NCI-H82 treated with DMSO at 0.1 percent for 48 hours (cell line): ENCODE data around the gene YKT6.
"Not testable (repeated sequence)": the region's sequence is repeated elsewhere in the genome, so short reads cannot be mapped to it uniquely, and the experiment has no call there.

Experiments
- DNase-seq: peaks from one replicate; lab custom pipeline; 2025; ENCODE audit not compliant: unreplicated experiment; lab: John Stamatoyannopoulos, UW

The YKT6 gene

GRCh38 chr7:44172352-44172751 is 28.4 kb upstream of the YKT6 start:
- no peak for DNase-seq

GRCh38 chr7:44172803-44173424 is 27.9 kb upstream of the YKT6 start:
- no peak for DNase-seq

- no peak for DNase-seq
Measured at GRCh38 chr7:44173911-44174693, 26.7 kb upstream of the YKT6 start.

- not testable (repeated sequence) for DNase-seq
Measured at GRCh38 chr7:44174694-44174948, 26.2 kb upstream of the YKT6 start.

GRCh38 chr7:44175730-44176129 is 25.0 kb upstream of the YKT6 start:
- no peak for DNase-seq

- DNase-seq: no peak
Measured at GRCh38 chr7:44176486-44176885, 24.3 kb upstream of the YKT6 start.

DNA sequence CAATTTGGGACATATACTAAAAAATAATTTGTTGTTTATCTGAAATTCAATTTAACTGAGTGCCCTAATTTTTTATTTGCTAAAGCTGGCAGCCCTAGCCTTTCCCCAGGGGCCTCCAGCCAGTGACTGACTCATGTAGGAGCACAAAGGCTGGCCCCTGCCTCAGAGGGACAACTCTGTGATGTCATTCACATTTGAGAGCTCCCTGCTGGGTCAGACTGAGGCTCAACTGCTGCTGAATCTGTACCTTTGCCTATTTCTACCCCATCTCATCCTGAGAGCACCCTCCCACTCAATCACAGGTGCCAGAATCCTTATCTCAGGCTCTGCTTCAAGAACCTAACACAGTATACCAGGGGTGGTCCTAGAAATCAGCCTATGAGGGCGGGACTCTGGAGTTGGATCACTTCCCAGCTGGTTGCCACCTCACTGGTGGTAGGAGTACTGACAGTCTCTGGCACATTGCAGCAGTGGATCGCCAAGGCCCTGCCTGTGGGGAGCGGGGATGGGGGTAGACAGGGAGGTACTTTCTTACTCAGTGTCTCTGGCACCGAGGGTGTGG is 23.1 kb upstream of the YKT6 start:
- no peak for DNase-seq

DNA sequence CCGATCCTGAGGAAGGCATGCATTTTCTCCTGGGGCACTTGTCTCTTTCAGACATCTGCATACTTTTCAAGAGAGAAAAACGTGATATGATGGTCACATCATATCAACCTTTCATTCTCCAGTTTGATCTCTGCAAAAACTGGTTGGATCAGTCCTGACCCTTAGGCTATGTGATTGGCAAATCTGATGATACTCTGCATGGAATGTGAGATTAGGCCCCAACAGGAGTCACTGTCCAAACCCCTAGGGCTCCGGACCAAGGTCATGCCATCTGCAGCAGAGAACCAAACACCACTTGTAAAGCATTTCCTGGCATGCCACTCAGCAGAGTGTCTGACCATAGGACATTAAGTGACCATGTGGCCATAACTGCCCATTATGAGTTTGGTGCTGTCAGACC is 20.1 kb upstream of the YKT6 start:
- DNase-seq: no peak

DNA sequence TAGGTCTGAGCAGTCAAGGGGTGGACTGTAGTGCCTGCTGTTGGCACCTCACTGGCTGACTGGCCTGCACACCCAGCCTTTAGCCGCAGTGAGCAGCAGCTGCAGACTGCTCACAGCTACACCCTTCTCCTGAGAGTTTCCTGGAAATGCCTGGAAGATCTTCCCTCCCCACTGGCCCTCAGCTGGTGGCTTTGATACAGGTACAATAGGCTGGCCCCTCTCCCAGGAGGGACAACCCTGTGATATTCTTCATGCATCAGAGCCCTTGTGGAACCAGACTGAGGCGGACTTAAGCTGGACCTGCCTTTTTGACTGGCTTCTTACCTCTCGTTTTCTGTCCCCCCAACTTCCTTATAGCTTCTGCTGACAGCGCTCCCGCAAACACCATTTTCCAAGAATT is 18.0 kb upstream of the YKT6 start:
- no peak for DNase-seq

- DNase-seq: no peak
Measured at GRCh38 chr7:44183386-44183785, 17.4 kb upstream of the YKT6 start.

- DNase-seq: no peak
Measured at GRCh38 chr7:44184206-44184872, 16.4 kb upstream of the YKT6 start.

- DNase-seq: no peak
Measured at GRCh38 chr7:44184873-44185446, 15.8 kb upstream of the YKT6 start.

- no peak for DNase-seq
Measured at GRCh38 chr7:44185729-44186128, 15.0 kb upstream of the YKT6 start.

DNA sequence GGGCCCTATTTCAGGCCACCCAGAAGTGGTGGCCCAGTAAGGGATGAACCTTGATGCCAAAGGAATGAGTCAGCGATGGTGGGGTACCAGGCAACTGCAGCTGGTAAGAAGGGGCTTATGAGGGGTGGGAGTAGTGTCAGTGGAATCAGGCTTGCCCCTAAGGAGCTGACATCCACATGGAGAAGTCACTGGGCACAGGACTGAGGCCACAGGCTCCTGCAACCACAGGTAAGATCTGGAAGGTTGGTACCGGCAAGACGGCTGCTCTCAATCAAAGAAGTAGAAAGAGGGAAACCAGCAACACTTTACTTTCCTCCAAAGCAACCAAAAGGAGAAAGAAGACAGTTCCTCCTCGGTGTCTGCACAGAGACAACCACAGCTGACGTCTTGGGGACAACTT is 14.0 kb upstream of the YKT6 start:
- no peak for DNase-seq

- no peak for DNase-seq
Measured at GRCh38 chr7:44187636-44188416, 13.0 kb upstream of the YKT6 start.

DNA sequence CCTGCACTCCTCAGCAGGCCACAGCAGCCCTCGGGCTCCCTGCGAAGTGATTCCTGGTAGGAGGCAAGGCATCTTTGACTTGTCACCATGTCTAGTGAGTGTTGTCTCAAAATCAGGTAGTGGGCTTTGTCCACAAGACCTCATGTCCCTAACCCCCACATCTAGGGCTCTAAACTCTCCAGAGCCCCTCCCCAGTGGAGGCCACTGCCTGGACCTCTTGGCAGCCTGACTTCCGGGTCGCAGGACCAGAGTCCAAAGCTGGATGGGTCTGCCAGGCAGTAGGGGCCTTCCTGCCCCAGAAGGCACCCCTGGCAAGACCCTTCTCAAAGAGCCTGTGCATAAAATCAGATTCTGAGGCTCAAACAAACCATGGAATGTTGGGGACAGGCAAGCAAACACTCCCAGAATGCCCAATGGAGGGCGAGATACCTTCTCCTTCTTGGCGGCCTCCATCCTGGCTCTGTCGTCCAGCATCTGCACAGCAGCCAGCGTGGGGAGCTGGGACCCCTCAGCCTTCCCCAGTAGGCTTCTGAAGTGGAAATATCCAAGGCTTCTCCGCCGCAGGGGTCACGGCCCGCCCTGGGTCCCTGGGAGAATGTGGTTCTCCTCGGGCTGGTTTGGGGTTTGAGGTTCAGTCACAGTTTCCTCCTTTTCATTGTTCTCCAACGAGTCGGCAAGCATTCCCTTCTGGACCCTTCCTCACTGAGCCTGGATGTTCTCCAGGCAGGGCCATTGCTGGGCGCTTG is 12.1 kb upstream of the YKT6 start:
- DNase-seq: no peak

DNA sequence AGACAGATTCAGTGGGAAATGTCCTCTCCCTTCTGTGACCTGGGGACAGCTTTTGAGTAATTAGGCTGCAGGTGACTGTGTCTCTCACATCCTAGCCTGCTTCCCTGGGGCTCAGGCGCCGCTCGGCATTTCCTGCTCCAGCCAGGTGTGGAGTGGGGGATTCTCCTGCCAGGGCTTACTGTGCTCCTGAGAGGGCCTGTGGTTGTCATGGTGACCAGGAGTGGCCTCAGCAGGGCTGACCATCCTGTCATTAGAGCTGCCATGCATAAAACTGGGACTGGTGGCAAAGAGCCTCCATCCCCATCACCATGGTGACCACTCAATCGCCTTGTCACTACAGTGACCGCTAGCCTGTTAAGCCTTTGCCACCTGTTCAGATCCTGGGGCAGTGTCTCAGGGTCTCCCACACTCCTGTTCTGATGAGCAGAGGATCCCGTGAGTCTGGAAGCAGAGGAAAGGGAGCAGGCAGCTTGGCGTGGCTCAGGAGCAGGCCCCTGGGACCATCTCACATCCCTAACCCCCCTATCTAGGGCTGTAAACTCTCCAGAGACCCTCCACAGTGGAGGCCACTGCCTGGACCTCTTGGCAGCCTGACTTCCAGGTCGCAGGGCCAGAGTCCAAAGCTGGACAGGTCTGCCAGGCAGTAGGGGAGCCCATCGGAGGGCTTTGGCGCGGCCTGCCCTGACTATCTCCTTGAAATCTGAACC is 11.3 kb upstream of the YKT6 start, which contains the start of gene GCK:
Gene GCK, minus strand, starts transcription at position 154 of the 707 bp plus-strand sequence. CDS start 486 bp downstream, outside the sequence.
- no peak for DNase-seq

DNA sequence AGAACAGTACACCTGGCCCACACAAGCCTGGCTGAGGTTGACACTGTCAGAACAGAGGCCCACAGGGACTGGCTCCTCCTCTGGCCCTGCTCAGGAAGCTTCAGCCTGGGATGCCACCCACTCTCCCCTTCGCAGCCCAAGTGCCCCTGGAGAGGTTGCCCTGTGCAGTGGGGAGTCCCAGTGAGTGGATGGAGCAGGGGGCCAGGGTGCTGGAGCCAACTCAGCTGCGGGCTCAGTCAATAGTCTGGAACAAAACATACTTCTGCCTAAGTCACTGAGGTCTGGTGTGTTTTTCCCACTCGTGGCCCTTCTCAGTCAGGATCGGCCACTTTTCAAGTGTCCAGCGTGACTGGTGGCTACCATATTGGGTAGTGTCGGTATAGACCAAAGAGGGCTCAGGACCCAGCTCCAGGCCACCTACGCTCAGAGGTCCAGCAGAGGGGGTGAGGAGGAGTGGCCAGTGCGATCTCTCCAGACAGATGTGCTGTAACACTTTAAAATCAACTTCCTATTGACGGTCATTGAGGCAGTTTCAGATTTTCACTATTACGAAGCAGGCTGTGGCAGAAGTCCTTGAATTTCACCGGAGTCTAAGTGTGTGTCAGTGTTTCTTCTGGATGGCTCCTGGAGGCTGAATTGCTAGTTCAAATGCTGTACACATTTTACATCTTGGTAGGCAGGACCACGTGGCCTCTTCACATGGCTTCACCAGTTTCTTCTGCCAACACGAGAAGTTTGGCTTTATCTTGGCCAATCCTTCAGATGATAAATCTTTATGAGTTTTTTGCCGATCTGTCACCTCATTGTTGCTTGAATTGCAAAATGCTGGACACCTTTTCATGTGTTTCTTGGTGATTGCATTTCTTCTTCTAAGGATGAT is 10.5 kb upstream of the YKT6 start:
- no peak for DNase-seq

- DNase-seq: no peak
Measured at GRCh38 chr7:44191171-44191570, 9.6 kb upstream of the YKT6 start.
